ENCODE data around the gene RNU4-1. TPM values are rescaled to one million over a fixed set of nuclear protein-coding genes. Genes with fewer than 3 reads are reported as not detected.
A peak's percentile ranks its signal among the peaks of the same experiment; 100 is the strongest.

Gene RNU4-1
- total and polyA plus RNA-seq, 9 of the 15 experiments (the other 6 are each of a cell fraction or from before 2014, with no cell fraction given), result under 0.01 to 19,719 (median 3,563) TPM; not detected in 4

DNA sequence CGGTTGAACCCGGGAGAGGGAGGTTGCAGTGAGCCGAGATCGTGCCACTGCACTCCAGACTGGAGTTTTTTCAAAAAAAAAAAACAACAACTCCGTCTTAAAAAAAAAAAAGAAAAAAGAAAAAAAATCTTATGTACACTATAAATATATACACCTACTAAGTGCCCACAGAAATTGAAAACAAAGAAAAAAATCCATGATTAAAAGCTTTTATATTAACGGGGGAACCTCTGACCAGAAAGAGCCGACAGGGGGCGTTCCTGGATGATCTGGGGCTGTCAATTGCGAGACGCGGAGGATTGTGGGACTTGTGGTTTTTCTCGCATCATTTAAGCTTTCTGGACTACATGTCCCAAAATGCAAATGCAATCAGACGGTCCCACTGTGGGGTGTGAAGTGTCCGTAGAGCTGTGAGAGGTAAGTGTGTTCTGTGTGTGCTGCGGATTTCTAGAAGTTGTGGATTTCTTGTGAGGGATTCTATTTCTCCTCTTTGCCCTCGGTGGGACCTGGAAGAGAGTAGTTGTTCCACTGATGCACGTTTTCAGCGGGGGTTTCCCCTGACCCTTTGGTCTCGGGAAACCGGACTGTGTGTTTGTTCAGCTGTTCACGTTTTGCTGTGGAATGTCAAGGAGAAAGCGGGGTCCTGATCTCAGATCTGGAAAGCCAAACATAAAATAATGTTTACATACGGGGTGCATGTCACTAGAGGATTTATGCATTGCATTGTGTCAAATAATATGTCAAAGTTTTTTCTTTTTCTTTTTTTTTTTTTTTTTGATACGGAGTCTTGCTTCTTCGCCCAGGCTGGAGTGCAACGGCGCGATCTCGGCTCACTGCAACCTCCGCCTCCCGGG, 9.2 kb upstream of the RNU4-1 start, which contains the start of gene SIRT4 (continued):
- TF ChIP-seq, protein P1, sequence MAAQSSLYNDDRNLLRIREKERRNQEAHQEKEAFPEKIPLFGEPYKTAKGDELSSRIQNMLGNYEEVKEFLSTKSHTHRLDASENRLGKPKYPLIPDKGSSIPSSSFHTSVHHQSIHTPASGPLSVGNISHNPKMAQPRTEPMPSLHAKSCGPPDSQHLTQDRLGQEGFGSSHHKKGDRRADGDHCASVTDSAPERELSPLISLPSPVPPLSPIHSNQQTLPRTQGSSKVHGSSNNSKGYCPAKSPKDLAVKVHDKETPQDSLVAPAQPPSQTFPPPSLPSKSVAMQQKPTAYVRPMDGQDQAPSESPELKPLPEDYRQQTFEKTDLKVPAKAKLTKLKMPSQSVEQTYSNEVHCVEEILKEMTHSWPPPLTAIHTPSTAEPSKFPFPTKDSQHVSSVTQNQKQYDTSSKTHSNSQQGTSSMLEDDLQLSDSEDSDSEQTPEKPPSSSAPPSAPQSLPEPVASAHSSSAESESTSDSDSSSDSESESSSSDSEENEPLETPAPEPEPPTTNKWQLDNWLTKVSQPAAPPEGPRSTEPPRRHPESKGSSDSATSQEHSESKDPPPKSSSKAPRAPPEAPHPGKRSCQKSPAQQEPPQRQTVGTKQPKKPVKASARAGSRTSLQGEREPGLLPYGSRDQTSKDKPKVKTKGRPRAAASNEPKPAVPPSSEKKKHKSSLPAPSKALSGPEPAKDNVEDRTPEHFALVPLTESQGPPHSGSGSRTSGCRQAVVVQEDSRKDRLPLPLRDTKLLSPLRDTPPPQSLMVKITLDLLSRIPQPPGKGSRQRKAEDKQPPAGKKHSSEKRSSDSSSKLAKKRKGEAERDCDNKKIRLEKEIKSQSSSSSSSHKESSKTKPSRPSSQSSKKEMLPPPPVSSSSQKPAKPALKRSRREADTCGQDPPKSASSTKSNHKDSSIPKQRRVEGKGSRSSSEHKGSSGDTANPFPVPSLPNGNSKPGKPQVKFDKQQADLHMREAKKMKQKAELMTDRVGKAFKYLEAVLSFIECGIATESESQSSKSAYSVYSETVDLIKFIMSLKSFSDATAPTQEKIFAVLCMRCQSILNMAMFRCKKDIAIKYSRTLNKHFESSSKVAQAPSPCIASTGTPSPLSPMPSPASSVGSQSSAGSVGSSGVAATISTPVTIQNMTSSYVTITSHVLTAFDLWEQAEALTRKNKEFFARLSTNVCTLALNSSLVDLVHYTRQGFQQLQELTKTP (IDR thresholded peaks at IDR 0.05; ENCODE audit: low read depth in 1 of 2, partially characterized antibody in 2 of 2), result peak; percentile 73 to 96
- TF ChIP-seq, protein P2, sequence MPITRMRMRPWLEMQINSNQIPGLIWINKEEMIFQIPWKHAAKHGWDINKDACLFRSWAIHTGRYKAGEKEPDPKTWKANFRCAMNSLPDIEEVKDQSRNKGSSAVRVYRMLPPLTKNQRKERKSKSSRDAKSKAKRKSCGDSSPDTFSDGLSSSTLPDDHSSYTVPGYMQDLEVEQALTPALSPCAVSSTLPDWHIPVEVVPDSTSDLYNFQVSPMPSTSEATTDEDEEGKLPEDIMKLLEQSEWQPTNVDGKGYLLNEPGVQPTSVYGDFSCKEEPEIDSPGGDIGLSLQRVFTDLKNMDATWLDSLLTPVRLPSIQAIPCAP (CRISPR knock-in tag; IDR thresholded peaks at IDR 0.05; ENCODE audit: borderline replicate concordance), result no peak
- TF ChIP-seq TEAD2 (tag; IDR thresholded peaks at IDR 0.05) (peak; percentile 72), ERF (CRISPR knock-in tag; IDR thresholded peaks at IDR 0.05) (no peak), SIN3B (IDR thresholded peaks at IDR 0.05; ENCODE audit: low read depth) (no peak; the same call in 1 of the 2 replicates), SP2 (IDR thresholded peaks at IDR 0.05; ENCODE audit: extremely low read depth, low read depth, low read length, poor library complexity, severe bottlenecking) (no peak), E2F3 (CRISPR knock-in tag; IDR thresholded peaks at IDR 0.05) (no peak), CREM (IDR thresholded peaks at IDR 0.05; ENCODE audit: low read depth) (peak; percentile 82)
- TF ChIP-seq, protein P3, sequence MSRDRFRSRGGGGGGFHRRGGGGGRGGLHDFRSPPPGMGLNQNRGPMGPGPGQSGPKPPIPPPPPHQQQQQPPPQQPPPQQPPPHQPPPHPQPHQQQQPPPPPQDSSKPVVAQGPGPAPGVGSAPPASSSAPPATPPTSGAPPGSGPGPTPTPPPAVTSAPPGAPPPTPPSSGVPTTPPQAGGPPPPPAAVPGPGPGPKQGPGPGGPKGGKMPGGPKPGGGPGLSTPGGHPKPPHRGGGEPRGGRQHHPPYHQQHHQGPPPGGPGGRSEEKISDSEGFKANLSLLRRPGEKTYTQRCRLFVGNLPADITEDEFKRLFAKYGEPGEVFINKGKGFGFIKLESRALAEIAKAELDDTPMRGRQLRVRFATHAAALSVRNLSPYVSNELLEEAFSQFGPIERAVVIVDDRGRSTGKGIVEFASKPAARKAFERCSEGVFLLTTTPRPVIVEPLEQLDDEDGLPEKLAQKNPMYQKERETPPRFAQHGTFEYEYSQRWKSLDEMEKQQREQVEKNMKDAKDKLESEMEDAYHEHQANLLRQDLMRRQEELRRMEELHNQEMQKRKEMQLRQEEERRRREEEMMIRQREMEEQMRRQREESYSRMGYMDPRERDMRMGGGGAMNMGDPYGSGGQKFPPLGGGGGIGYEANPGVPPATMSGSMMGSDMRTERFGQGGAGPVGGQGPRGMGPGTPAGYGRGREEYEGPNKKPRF (IDR thresholded peaks at IDR 0.05; ENCODE audit: low read depth, low read length), result no peak
- TF ChIP-seq, protein P4, sequence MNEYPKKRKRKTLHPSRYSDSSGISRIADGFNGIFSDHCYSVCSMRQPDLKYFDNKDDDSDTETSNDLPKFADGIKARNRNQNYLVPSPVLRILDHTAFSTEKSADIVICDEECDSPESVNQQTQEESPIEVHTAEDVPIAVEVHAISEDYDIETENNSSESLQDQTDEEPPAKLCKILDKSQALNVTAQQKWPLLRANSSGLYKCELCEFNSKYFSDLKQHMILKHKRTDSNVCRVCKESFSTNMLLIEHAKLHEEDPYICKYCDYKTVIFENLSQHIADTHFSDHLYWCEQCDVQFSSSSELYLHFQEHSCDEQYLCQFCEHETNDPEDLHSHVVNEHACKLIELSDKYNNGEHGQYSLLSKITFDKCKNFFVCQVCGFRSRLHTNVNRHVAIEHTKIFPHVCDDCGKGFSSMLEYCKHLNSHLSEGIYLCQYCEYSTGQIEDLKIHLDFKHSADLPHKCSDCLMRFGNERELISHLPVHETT (CRISPR knock-in tag; conservative IDR thresholded peaks at IDR 0.05 in 1 of 2, IDR thresholded peaks at IDR 0.05 in 1 of 2), result peak in 1 of 2 experiments; percentile 70; a peak in 2 of 4 replicates
- TF ChIP-seq, protein P5, sequence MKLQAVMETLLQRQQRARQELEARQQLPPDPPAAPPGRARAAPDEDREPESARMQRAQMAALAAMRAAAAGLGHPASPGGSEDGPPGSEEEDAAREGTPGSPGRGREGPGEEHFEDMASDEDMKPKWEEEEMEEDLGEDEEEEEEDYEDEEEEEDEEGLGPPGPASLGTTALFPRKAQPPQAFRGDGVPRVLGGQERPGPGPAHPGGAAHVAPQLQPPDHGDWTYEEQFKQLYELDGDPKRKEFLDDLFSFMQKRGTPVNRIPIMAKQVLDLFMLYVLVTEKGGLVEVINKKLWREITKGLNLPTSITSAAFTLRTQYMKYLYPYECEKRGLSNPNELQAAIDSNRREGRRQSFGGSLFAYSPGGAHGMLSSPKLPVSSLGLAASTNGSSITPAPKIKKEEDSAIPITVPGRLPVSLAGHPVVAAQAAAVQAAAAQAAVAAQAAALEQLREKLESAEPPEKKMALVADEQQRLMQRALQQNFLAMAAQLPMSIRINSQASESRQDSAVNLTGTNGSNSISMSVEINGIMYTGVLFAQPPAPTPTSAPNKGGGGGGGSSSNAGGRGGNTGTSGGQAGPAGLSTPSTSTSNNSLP (IDR thresholded peaks at IDR 0.05; ENCODE audit: borderline replicate concordance, low read depth, low read length), result peak; percentile 97
- TF ChIP-seq, protein P6, sequence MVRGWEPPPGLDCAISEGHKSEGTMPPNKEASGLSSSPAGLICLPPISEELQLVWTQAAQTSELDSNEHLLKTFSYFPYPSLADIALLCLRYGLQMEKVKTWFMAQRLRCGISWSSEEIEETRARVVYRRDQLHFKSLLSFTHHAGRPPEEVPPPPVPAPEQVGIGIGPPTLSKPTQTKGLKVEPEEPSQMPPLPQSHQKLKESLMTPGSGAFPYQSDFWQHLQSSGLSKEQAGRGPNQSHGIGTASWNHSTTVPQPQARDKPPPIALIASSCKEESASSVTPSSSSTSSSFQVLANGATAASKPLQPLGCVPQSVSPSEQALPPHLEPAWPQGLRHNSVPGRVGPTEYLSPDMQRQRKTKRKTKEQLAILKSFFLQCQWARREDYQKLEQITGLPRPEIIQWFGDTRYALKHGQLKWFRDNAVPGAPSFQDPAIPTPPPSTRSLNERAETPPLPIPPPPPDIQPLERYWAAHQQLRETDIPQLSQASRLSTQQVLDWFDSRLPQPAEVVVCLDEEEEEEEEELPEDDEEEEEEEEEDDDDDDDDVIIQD (CRISPR knock-in tag; IDR thresholded peaks at IDR 0.05), result no peak
